HepG2 (cell line): Measurements from ENCODE around the gene MTIF3. TPM values are rescaled to one million over a fixed set of nuclear protein-coding genes. Genes with fewer than 3 reads are reported as not detected.

Experiments
- ATAC-seq: fragments of 200-7000 bp; cut with Tn5 transposase; 3 replicates; pipeline ENCODE4 v1.9.1; 2020; ENCODE audit warnings: mild to moderate bottlenecking, moderate library complexity
- BruUV-seq: library from RNA; stranded (reverse); fragments of 400-500 nt; replicated peaks from 2 replicates; lab custom pipeline; 2021; lab: Mats Ljungman, UMichigan
- CTCF ChIA-PET: fragments of 300-600 bp; formaldehyde crosslinking; extraction: SDS; loops from one replicate; lab custom pipeline; 2021; ENCODE audit warnings: low total read pairs, inconsistent platforms, low intra/inter-chr PET ratio; lab: Yijun Ruan, JAX
- POLR2A ChIA-PET: fragments of 350-600 bp; sonication (Branson Sonifier 250); formaldehyde crosslinking; loops from one replicate; lab custom pipeline; 2020; ENCODE audit warnings: antibody characterized with exemption, inconsistent platforms; lab: Yijun Ruan, JAX
- DNase-seq: peaks from one replicate; pipeline ENCODE4 v3.0.0-alpha.2; 2015; ENCODE audit warnings: low spot score
- FAIRE-seq: peaks from 3 replicates; lab custom pipeline; 2011; peaks lifted over from hg19 to GRCh38; lab: Jason Lieb, UNC
- H2AFZ ChIP-seq: one replicate; pipeline ENCODE4 v1.6.1; 2011; ENCODE audit warnings: low read length, inconsistent platforms
- H3K27ac ChIP-seq: fragments of 300-600 bp; 3 replicates; pipeline ENCODE4 v1.8.0; 2011; ENCODE audit warnings: mixed run types, mild to moderate bottlenecking, mixed read lengths, low read length, inconsistent platforms; ENCODE audit not compliant: insufficient read depth; ENCODE audit errors: extremely low read length
- H3K27me3 ChIP-seq, 2 experiments: fragments of 200-600 bp in 1 of 2; 2 replicates in 1 of 2; 3 replicates in 1 of 2; pipeline versions ENCODE4 v1.6.0 to v1.8.0; 2011; ENCODE audit warnings: low read length in 2 of 2, mild to moderate bottlenecking in 2 of 2, moderate library complexity in 2 of 2, inconsistent platforms in 1 of 2; ENCODE audit not compliant: insufficient read depth in 2 of 2, control insufficient read depth in 1 of 2
- H3K36me3 ChIP-seq, 2 experiments: fragments of 200-600 bp in 1 of 2; replicated peaks in 1 of 2; 2 replicates in 1 of 2; 3 replicates in 1 of 2; pipeline versions ENCODE4 v1.5.1 to v1.8.0; 2011; ENCODE audit warnings: low read length in 2 of 2, inconsistent platforms in 1 of 2; ENCODE audit not compliant: insufficient read depth in 2 of 2, control insufficient read depth in 1 of 2
- H3K4me1 ChIP-seq: 2 replicates; pipeline ENCODE4 v1.5.1; 2012; ENCODE audit warnings: low read length, inconsistent platforms; ENCODE audit not compliant: insufficient read depth
- H3K4me2 ChIP-seq: 2 replicates; pipeline ENCODE4 v1.6.0; 2011; ENCODE audit warnings: low read depth, low read length, inconsistent platforms
- H3K4me3 ChIP-seq, 3 experiments: fragments of 200-600 bp in 1 of 3; sonication (generic), shearing (Covaris generic) in 1 of 3; replicated peaks in 1 of 3; 2 replicates each; pipeline ENCODE4 v1.5.1; 2011 to 2016; ENCODE audit warnings: low read length in 3 of 3, inconsistent platforms in 2 of 3, low read depth in 2 of 3, mild to moderate bottlenecking in 2 of 3, control low read depth in 1 of 3, mixed read lengths in 1 of 3; ENCODE audit not compliant: insufficient read depth in 1 of 3
- H3K79me2 ChIP-seq: one replicate; pipeline ENCODE4 v1.6.1; 2011; ENCODE audit warnings: low read length, inconsistent platforms; ENCODE audit not compliant: insufficient read depth
- H3K9ac ChIP-seq: 2 replicates; pipeline ENCODE4 v1.6.0; 2011; ENCODE audit warnings: mild to moderate bottlenecking, low read depth, low read length, inconsistent platforms; ENCODE audit not compliant: insufficient read depth
- H3K9me3 ChIP-seq: 2 replicates; pipeline ENCODE4 v1.5.1; 2012; ENCODE audit warnings: mild to moderate bottlenecking, low read length
- H4K20me1 ChIP-seq: 2 replicates; pipeline ENCODE4 v1.6.0; 2011; ENCODE audit warnings: inconsistent platforms, mild to moderate bottlenecking, low read length, moderate library complexity; ENCODE audit not compliant: insufficient read depth
- HMG20B ChIP-seq: conservative IDR thresholded peaks from 2 replicates; pipeline ENCODE4 v1.6.1; 2016; ENCODE audit warnings: missing genetic modification reagents, missing compliant biosample characterization
- POGZ ChIP-seq: sonication (generic); formaldehyde crosslinking; IDR thresholded peaks from 2 replicates; pipeline ENCODE4 v1.4.0; 2020; ENCODE audit warnings: mild to moderate bottlenecking, missing genetic modification reagents
- REXO4 ChIP-seq: sonication (generic); formaldehyde crosslinking; IDR thresholded peaks from 2 replicates; pipeline ENCODE4 v1.8.0; 2022; ENCODE audit warnings: missing genetic modification reagents, mild to moderate bottlenecking, borderline replicate concordance
- TBX2 ChIP-seq: sonication (generic); formaldehyde crosslinking; IDR thresholded peaks from 2 replicates; pipeline ENCODE4 v1.5.0; 2020; ENCODE audit warnings: missing genetic modification reagents, mild to moderate bottlenecking, borderline replicate concordance
- TGIF2 ChIP-seq: IDR thresholded peaks from 2 replicates; pipeline ENCODE4 v1.6.1; 2016; ENCODE audit warnings: control low read depth, missing compliant biosample characterization
- ZFY ChIP-seq: sonication (generic); formaldehyde crosslinking; IDR thresholded peaks from 2 replicates; pipeline ENCODE4 v1.4.0; 2020; ENCODE audit warnings: missing genetic modification reagents
- ZNF605 ChIP-seq: sonication (generic); formaldehyde crosslinking; IDR thresholded peaks from 2 replicates; pipeline ENCODE4 v1.8.0; 2022; ENCODE audit warnings: mild to moderate bottlenecking, missing genetic modification reagents
- ZNF629 ChIP-seq: sonication (generic); formaldehyde crosslinking; conservative IDR thresholded peaks from 2 replicates; pipeline ENCODE4 v1.5.0; 2020; ENCODE audit warnings: missing genetic modification reagents
- WGBS: methylation state at CpG from one replicate; pipeline ENCODE4 v1.1.6; 2017; ENCODE audit warnings: low lambda C conversion rate; 5-methylcytosine and 5-hydroxymethylcytosine counted together
- in situ Hi-C: cut with HindIII; loops from 2 replicates; pipeline ENCODE4 v1.10.0; 2017; ENCODE audit warnings: low pct_unique_long_range_greater_than_20kb; ENCODE audit not compliant: extremely low pct_ligation_motif_present
- intact Hi-C: fragments of 100-400 bp; cut with micrococcal nuclease; formaldehyde crosslinking; loops from one replicate; pipeline ENCODE4 v1.10.0; 2022; ENCODE audit not compliant: unreplicated experiment
- polyA plus RNA-seq, 8 experiments: library from polyadenylated mRNA; depleted of rRNA in 3 of 8; stranded (reverse) in 7 of 8; unstranded in 1 of 8; fragments of >200 nt; fragmentation: Illumina TruSeq in 4 of 8; extraction: Trizol in 4 of 8; gene quantifications; 2 replicates each; pipeline versions ENCODE4 v1.2.1 to v1.2.3, GENCODE V29; 2011 to 2016; ENCODE audit warnings: low read depth in 4 of 8, missing spikeins in 1 of 8, mixed read lengths in 1 of 8; ENCODE audit not compliant: insufficient read depth in 1 of 8
- total RNA-seq, 5 experiments: library from RNA; depleted of rRNA; stranded (reverse); fragments of >200 nt; fragmentation: Illumina TruSeq; extraction: Trizol; gene quantifications; 2 replicates each; pipeline ENCODE4 v1.2.3, GENCODE V29; 2016; ENCODE audit warnings: low read depth in 1 of 5
- TF ChIP-seq, protein P1 (sequence below): sonication (generic); formaldehyde crosslinking; IDR thresholded peaks from 2 replicates; pipeline ENCODE4 v1.4.0; 2020; ENCODE audit warnings: missing genetic modification reagents, borderline replicate concordance
- TF ChIP-seq, protein P2 (sequence below): sonication (generic); formaldehyde crosslinking; conservative IDR thresholded peaks from 2 replicates; pipeline ENCODE4 v1.8.1; 2023; ENCODE audit warnings: missing genetic modification reagents

The MTIF3 gene
- total and polyA plus RNA-seq, 2 of the 13 experiments (the other 11 are each of a cell fraction or from before 2014, with no cell fraction given) = 33.7 to 40.6 TPM

DNA sequence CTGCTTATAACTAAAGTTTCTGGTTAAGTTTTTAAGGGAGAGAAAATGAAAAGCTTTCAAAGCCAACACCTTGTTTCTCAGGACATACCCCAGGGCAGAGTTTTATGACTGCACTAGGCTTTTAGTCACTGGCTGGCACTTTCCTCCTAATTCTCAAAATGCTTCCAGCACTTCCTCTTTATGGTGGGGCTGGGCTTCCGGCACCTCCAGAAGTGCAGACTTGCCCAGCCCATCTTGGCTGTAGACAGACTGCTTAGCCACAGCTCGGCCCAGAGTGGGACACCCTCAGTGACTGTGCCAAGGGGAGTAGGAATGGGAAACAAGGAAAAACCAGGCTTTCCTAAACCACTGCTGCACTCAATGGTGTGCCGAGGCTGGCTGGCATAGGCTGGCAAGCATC is 49.2 kb downstream of the MTIF3 start:
- Histone ChIP-seq H3K9ac (no peak overlapping the region), H4K20me1 (no peaks in the 10 kb centered on the region), H3K27me3 (no peaks in the 10 kb centered on the region), H3K4me3 (no peak overlapping the region), H2AFZ (no peak overlapping the region), H3K27ac (no peak overlapping the region), H3K36me3 (no peaks in the 10 kb centered on the region), H3K4me2 (no peak overlapping the region), H3K4me1 (peaks cover 71% of the 10 kb centered on the region), H3K9me3 (no peaks in the 10 kb centered on the region), H3K79me2 (no peaks in the 10 kb centered on the region)
- in situ Hi-C loops = no loop called here
- ATAC-seq (no peak), FAIRE-seq (no peak), DNase-seq (no peak)
- no TSS peak for BruUV-seq
- ChIA-PET CTCF (no interaction called here), POLR2A (no interaction called here)
- TF ChIP-seq, protein P1, sequence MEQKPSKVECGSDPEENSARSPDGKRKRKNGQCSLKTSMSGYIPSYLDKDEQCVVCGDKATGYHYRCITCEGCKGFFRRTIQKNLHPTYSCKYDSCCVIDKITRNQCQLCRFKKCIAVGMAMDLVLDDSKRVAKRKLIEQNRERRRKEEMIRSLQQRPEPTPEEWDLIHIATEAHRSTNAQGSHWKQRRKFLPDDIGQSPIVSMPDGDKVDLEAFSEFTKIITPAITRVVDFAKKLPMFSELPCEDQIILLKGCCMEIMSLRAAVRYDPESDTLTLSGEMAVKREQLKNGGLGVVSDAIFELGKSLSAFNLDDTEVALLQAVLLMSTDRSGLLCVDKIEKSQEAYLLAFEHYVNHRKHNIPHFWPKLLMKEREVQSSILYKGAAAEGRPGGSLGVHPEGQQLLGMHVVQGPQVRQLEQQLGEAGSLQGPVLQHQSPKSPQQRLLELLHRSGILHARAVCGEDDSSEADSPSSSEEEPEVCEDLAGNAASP (CRISPR knock-in tag) = no peak
- TF ChIP-seq TGIF2 (CRISPR knock-in tag) (no peak), ZNF629 (no peak), ZNF605 (CRISPR knock-in tag) (no peak), TBX2 (no peak), REXO4 (CRISPR knock-in tag) (no peak), ZFY (CRISPR knock-in tag) (no peak), HMG20B (CRISPR knock-in tag) (no peak), POGZ (CRISPR knock-in tag) (no peak)
- TF ChIP-seq, protein P2, sequence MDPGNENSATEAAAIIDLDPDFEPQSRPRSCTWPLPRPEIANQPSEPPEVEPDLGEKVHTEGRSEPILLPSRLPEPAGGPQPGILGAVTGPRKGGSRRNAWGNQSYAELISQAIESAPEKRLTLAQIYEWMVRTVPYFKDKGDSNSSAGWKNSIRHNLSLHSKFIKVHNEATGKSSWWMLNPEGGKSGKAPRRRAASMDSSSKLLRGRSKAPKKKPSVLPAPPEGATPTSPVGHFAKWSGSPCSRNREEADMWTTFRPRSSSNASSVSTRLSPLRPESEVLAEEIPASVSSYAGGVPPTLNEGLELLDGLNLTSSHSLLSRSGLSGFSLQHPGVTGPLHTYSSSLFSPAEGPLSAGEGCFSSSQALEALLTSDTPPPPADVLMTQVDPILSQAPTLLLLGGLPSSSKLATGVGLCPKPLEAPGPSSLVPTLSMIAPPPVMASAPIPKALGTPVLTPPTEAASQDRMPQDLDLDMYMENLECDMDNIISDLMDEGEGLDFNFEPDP (CRISPR knock-in tag) = no peak
- 87% methylated on average over 3 of the region's 3 CpGs for WGBS
- intact Hi-C loops = no loop called here
